GM21515 (cell line): Measurements from ENCODE around the gene BABAM1.
"Not testable (repeated sequence)": the region's sequence is repeated elsewhere in the genome, so short reads cannot be mapped to it uniquely, and the experiment has no call there.

Source experiments
- ATAC-seq: cut with Tn5 transposase; IDR thresholded peaks from one replicate; pipeline ENCODE4 v1.9.1; 2021; ENCODE audit not compliant: unreplicated experiment

Gene BABAM1

GRCh38 chr19:17268754-17269153 lies 1.5 kb downstream of the BABAM1 start:
- no peak for ATAC-seq

- ATAC-seq: not testable (repeated sequence)
These were observed 7.6 kb downstream of the BABAM1 start for GRCh38 chr19:17274892-17275291.

GRCh38 chr19:17275441-17276175 lies 8.4 kb downstream of the BABAM1 start:
- no peak for ATAC-seq

- no peak for ATAC-seq
These were observed 12.2 kb downstream of the BABAM1 start for GRCh38 chr19:17279436-17279835.

GRCh38 chr19:17281391-17282304 lies 14.4 kb downstream of the BABAM1 start, which contains the start of gene ANKLE1:
ANKLE1 (plus strand) TSS chr19:17281901; CDS start chr19:17281921, 20 bp downstream.
- ATAC-seq: no peak

GRCh38 chr19:17282488-17283125 lies 15.4 kb downstream of the BABAM1 start:
- peak; percentile 56 for ATAC-seq

- no peak for ATAC-seq
These were observed 16.3 kb downstream of the BABAM1 start for GRCh38 chr19:17283504-17283996.

- ATAC-seq: no peak
These were observed 18.3 kb downstream of the BABAM1 start for GRCh38 chr19:17285415-17286135.

- no peak for ATAC-seq
These were observed 19.0 kb downstream of the BABAM1 start for GRCh38 chr19:17286263-17286662.

- ATAC-seq: no peak
These were observed 19.5 kb downstream of the BABAM1 start for GRCh38 chr19:17286752-17287151.

- ATAC-seq: no peak
These were observed 22.2 kb downstream of the BABAM1 start for GRCh38 chr19:17289489-17289888.

GRCh38 chr19:17292301-17293074 lies 25.2 kb downstream of the BABAM1 start:
- peak; percentile 71 for ATAC-seq

GRCh38 chr19:17293605-17294004 lies 26.4 kb downstream of the BABAM1 start:
- no peak for ATAC-seq

- no peak for ATAC-seq
These were observed 27.0 kb downstream of the BABAM1 start for GRCh38 chr19:17294051-17294891.

GRCh38 chr19:17295551-17295950 lies 28.3 kb downstream of the BABAM1 start:
- ATAC-seq: not testable (repeated sequence)

- ATAC-seq: no peak
These were observed 29.0 kb downstream of the BABAM1 start for GRCh38 chr19:17296273-17296672.

GRCh38 chr19:17296976-17297375 lies 29.7 kb downstream of the BABAM1 start:
- no peak for ATAC-seq

- ATAC-seq: no peak
These were observed 33.9 kb downstream of the BABAM1 start for GRCh38 chr19:17300992-17301619.
